Left lung (tissue), 10 donors: ENCODE results near the gene ADAMTS6. TPM values are rescaled to one million over a fixed set of nuclear protein-coding genes. Genes with fewer than 3 reads are reported as not detected.

Experiments used
- ATAC-seq: fragments of 200-7000 bp; cut with Tn5 transposase; one replicate; pipeline ENCODE4 v1.9.1; 2020; ENCODE audit warnings: moderate library complexity
- DNase-seq, 4 donors: peaks; one replicate each; pipeline ENCODE4 v3.0.0-alpha.2; 2013 to 2020
- H3K27ac ChIP-seq, 2 donors: fragments of 200-600 bp; sonication (generic) in 1 of 2; one replicate each; pipeline versions ENCODE4 v1.5.0 to v1.8.0; 2020 to 2021
- H3K27me3 ChIP-seq, 2 donors: fragments of 200-600 bp; sonication (generic) in 1 of 2; one replicate each; pipeline versions ENCODE4 v1.5.0 to v1.8.0; 2020 to 2021
- H3K36me3 ChIP-seq, 2 donors: fragments of 200-600 bp; sonication (generic) in 1 of 2; one replicate each; pipeline versions ENCODE4 v1.5.0 to v1.8.0; 2020 to 2021
- H3K4me1 ChIP-seq, 2 donors: fragments of 200-600 bp; one replicate each; pipeline ENCODE4 v1.8.0; 2021
- H3K4me3 ChIP-seq, 2 donors: fragments of 200-600 bp; sonication (generic) in 1 of 2; one replicate each; pipeline versions ENCODE4 v1.5.0 to v1.8.0; 2020 to 2021; ENCODE audit warnings: mild to moderate bottlenecking in 1 of 2
- H3K9me3 ChIP-seq, 2 donors: fragments of 200-600 bp; sonication (generic) in 1 of 2; one replicate each; pipeline versions ENCODE4 v1.5.0 to v1.8.0; 2020 to 2021
- intact Hi-C, 2 donors: fragments of 100-400 bp; cut with DNase I; formaldehyde crosslinking; loops; one replicate each; pipeline versions ENCODE4 v1.11.2 to v1.14.2; 2022
- polyA plus RNA-seq, 6 donors: library from polyadenylated mRNA; unstranded; fragments of 120-200 nt; gene quantifications; one replicate each; pipeline ENCODE4 v1.2.1, GENCODE V29; 2013; ENCODE audit not compliant: insufficient read length in 6 of 6
- total RNA-seq, 2 donors: library from RNA; stranded (reverse); fragmentation: NEBNext Ultra II Directional; extraction: Animal tissue kit (Norgen Biotek cat#: 25700); gene quantifications; one replicate each; pipeline ENCODE4 v1.2.1, GENCODE V29; 2021
- TF ChIP-seq, protein P1 (sequence below), 2 donors: fragments of 200-600 bp; sonication (generic) in 1 of 2; IDR thresholded peaks; one replicate each; pipeline versions ENCODE4 v1.5.0 to v1.8.0; 2021; ENCODE audit warnings: antibody characterized with exemption in 2 of 2
- donor health status: DM: no; HTN: yes; CAD: no.
- donor health status: DM: no; HTN: no; CAD: no.

The ADAMTS6 gene
- total and polyA plus RNA-seq, 8 donors = 5.8 to 27.2 (median 11.2) TPM

DNA sequence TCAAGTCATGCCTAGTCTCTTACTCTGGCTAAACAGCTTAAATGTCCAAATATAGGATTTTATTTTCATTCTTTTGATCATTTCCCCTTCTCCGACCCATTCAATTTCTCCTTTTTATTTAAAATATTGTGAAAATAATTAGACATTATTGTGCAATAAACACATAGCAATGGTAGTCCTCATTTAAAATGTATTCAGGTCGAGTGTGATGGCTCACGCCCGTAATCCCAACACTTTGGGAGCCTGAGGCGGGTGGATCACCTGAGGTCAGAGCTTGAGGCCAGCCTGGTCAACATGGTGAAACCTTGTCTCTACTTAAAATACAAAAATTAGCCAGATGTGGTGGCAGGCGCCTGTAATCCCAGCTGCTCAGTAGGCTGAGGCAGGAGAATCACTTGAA lies 26.7 kb downstream of the ADAMTS6 start:
- no peak overlapping the region for H3K27ac ChIP-seq
- intact Hi-C loops = no loop called here

DNA sequence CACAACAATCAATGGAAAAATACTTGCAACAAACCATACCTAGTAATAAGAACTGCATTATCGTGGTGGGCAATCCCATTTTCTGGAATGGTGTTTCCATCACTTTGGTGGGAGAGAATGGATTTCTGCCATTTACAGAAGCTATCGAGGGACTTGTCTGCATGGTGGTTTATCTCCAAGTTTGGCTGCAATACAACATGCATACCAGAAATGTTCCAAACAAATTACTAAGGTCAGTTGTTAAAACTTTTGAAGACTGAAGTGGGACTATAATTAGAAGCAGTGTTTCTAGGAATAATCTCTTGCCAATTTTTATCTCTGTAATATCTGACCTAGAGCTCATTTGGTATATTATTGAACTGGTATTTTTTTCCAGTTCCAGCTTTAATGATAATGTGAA lies 30.3 kb downstream of the ADAMTS6 start:
- intact Hi-C loops = no loop called here
- no peak overlapping the region for H3K27ac ChIP-seq

More for the DNA sequence above, 26.7 kb downstream of the ADAMTS6 start:
- no peaks in the 10 kb centered on the region for H3K4me1 ChIP-seq
- ATAC-seq (no peak), DNase-seq (peak in 1 of 4 donors; percentile 7)
- H3K27me3 ChIP-seq = no peaks in the 10 kb centered on the region
- H3K36me3 ChIP-seq = no peaks in the 10 kb centered on the region
- TF ChIP-seq, protein P1, sequence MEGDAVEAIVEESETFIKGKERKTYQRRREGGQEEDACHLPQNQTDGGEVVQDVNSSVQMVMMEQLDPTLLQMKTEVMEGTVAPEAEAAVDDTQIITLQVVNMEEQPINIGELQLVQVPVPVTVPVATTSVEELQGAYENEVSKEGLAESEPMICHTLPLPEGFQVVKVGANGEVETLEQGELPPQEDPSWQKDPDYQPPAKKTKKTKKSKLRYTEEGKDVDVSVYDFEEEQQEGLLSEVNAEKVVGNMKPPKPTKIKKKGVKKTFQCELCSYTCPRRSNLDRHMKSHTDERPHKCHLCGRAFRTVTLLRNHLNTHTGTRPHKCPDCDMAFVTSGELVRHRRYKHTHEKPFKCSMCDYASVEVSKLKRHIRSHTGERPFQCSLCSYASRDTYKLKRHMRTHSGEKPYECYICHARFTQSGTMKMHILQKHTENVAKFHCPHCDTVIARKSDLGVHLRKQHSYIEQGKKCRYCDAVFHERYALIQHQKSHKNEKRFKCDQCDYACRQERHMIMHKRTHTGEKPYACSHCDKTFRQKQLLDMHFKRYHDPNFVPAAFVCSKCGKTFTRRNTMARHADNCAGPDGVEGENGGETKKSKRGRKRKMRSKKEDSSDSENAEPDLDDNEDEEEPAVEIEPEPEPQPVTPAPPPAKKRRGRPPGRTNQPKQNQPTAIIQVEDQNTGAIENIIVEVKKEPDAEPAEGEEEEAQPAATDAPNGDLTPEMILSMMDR (IDR thresholded peaks at IDR 0.05) = no peak
- no peak overlapping the region for H3K4me3 ChIP-seq
- no peaks in the 10 kb centered on the region for H3K9me3 ChIP-seq

DNA sequence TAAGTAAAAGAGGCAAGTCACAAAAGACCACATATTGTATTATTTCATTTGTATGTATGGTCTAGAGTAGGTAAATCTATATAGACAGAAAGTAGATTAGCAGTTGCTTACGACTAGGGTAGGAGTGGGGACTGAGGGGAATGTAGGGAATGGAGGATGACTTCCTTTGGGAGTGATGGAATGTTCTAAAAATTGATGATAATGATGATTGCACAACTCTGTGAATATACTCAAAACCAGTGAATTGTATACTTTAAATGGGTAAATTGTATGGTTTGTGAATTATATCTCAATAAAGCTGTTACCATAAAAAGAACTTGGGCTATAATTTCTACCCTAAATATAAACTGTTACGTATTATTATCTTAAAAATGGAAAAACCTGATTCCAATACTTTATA lies 35.0 kb downstream of the ADAMTS6 start:
- intact Hi-C loops = no loop called here
- Histone ChIP-seq H3K4me1 (no peaks in the 10 kb centered on the region), H3K9me3 (no peaks in the 10 kb centered on the region), H3K36me3 (no peaks in the 10 kb centered on the region), H3K4me3 (no peak overlapping the region), H3K27me3 (no peaks in the 10 kb centered on the region), H3K27ac (no peak overlapping the region)
- DNase-seq (no peak), ATAC-seq (no peak)
- TF ChIP-seq, protein P1 (IDR thresholded peaks at IDR 0.05) = no peak

More for the DNA sequence above, 30.3 kb downstream of the ADAMTS6 start:
- H3K27me3 ChIP-seq = no peaks in the 10 kb centered on the region
- ATAC-seq (no peak), DNase-seq (no peak)
- H3K4me1 ChIP-seq = no peaks in the 10 kb centered on the region
- H3K36me3 ChIP-seq = no peaks in the 10 kb centered on the region
- TF ChIP-seq, protein P1 (IDR thresholded peaks at IDR 0.05) = no peak
- H3K4me3 ChIP-seq = no peak overlapping the region
- H3K9me3 ChIP-seq = no peaks in the 10 kb centered on the region

DNA sequence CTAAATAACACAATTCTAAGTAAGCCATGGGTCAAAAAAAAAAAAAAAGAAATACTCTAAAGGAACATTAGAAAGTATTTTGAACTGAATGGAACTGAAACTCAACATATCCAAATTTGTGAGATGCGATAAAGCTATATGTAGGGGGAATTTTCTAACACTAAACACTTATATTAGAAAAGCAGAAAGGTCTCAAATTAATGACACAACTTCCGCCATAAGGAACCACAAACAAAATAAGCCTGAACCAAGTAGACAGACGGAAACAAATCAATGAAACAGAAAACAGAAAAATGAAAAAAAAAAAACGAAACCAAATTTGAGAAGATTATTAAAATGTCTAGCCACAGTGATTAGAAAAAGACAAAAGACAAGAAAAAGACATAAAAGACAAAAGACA lies 39.9 kb downstream of the ADAMTS6 start:
- Histone ChIP-seq H3K9me3 (no peaks in the 10 kb centered on the region), H3K4me1 (no peaks in the 10 kb centered on the region), H3K27ac (no peak overlapping the region), H3K27me3 (no peaks in the 10 kb centered on the region), H3K4me3 (no peak overlapping the region), H3K36me3 (no peaks in the 10 kb centered on the region)
- ATAC-seq (no peak), DNase-seq (no peak)
- intact Hi-C loops = no loop called here
- TF ChIP-seq, protein P1 (IDR thresholded peaks at IDR 0.05) = no peak

DNA sequence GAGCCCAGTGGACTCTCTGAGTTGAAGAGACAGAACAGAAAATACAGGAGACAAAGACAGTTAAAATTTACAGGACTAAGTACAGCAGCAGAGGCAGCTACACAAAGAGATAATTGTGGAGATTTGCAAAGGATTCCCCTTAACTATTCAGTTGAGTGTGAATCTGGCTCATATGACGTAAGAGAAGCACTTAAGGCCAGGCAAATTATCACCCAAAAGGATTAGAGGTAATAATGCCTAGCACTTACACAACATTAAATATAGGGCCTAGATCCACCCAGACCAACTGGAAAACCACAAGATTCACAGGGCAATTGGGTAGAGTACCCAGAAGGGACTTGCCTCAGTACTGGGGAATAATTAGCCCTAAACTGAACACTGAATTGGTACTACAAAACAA lies 41.3 kb downstream of the ADAMTS6 start:
- H3K27me3 ChIP-seq = no peaks in the 10 kb centered on the region
- no peaks in the 10 kb centered on the region for H3K9me3 ChIP-seq
- H3K36me3 ChIP-seq = no peaks in the 10 kb centered on the region
- intact Hi-C loops = no loop called here
- no peak overlapping the region for H3K4me3 ChIP-seq
- DNase-seq = no peak
- no peaks in the 10 kb centered on the region for H3K4me1 ChIP-seq
- TF ChIP-seq, protein P1 (IDR thresholded peaks at IDR 0.05) = no peak
- no peak overlapping the region for H3K27ac ChIP-seq
- no peak for ATAC-seq
